Stomach (tissue), 4 donors: ENCODE results near the gene NTRK3.

ENCODE experiments used
- CTCF ChIP-seq, 7 experiments: fragments of 450-650 bp in 4 of 7; fragments of 200-600 bp in 3 of 7; sonication (generic) in 3 of 7; IDR thresholded peaks; one replicate each; pipeline ENCODE4 v1.5.1; 2016 to 2019; ENCODE audit warnings: antibody characterized with exemption in 7 of 7, control low read depth in 2 of 7, mild to moderate bottlenecking in 1 of 7
- EP300 ChIP-seq: sonication (generic); formaldehyde crosslinking; IDR thresholded peaks from one replicate; pipeline ENCODE4 v1.6.1; 2017; ENCODE audit warnings: antibody characterized with exemption

DNA sequence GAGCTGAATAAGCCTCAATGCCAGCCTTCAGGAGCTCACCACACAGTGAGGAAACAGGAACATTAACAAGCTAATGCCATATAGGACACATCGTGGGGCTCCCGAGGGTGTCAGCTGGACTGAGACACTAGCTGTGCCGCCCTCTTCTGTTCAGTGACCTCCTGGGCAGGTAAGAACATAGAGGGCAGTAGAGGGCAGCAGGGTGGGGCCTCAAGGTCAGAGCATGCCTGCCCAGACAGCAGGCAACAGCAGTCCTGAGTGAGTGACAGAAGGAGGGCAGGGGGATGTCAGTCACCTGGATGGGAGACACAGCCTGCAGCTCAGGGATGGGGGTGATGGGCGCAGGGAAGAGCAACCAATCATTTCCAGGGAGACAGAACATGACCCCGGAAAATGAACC is 15.5 kb downstream of the NTRK3 start:
- TF ChIP-seq CTCF (IDR thresholded peaks at IDR 0.05) (no peak), EP300 (no peak)
